ENCODE measurements around the gene SEMA4B. TPM values are rescaled to one million over a fixed set of nuclear protein-coding genes. Genes with fewer than 3 reads are reported as not detected.

Gene SEMA4B
- total RNA-seq, 1 experiment from 2014 or later: 32.5 TPM

- Histone ChIP-seq H3K9me3 (ENCODE audit: control insufficient read depth, low read depth, low read length) (no peaks in the 10 kb centered on the region), H2BK20ac (ENCODE audit: low read depth, low read length, poor library complexity, severe bottlenecking) (no peak overlapping the region), H3T11ph (ENCODE audit: low read length) (no peak overlapping the region), H2AK5ac (ENCODE audit: insufficient read length, low read length) (no peak overlapping the region), H4K20me1 (ENCODE audit: control insufficient read depth, insufficient read depth, insufficient read length) (no peaks in the 10 kb centered on the region), H4K8ac (replicated peaks; ENCODE audit: insufficient read length, low read depth, low read length) (no peak overlapping the region), H2BK5ac (ENCODE audit: insufficient read length, low read length) (no peak overlapping the region), H3K9ac (ENCODE audit: extremely low read depth, insufficient read length, low read length) (no peak overlapping the region), H3K4ac (ENCODE audit: low read depth, low read length) (no peak overlapping the region), H3K27me3 (ENCODE audit: insufficient read depth, low read length) (no peaks in the 10 kb centered on the region), H4K5ac (ENCODE audit: insufficient read length, low read depth, low read length) (no peak overlapping the region), H3K4me2 (ENCODE audit: insufficient read depth, insufficient read length, low read length) (no peak overlapping the region), H3K27ac (ENCODE audit: insufficient read length, low read depth, low read length) (no peak overlapping the region), H2BK15ac (ENCODE audit: low read depth, low read length) (no peak overlapping the region), H3K18ac (ENCODE audit: insufficient read length, low read depth, low read length) (no peak overlapping the region), H3K23me2 (ENCODE audit: insufficient read length, low read depth, low read length, poor library complexity, severe bottlenecking) (no peaks in the 10 kb centered on the region), H2BK120ac (ENCODE audit: low read depth, low read length, poor library complexity, severe bottlenecking) (no peak overlapping the region), H3K79me1 (ENCODE audit: insufficient read depth, low read depth, low read length, poor library complexity, severe bottlenecking) (no peaks in the 10 kb centered on the region), H3K4me1 (ENCODE audit: insufficient read depth, low read length) (peaks cover 9% of the 10 kb centered on the region; the same call in 1 of the 2 replicates), H3K14ac (ENCODE audit: insufficient read depth, low read length) (no peak overlapping the region), H2BK12ac (ENCODE audit: insufficient read length, low read depth, low read length) (peak overlapping the region; percentile 57), H3K79me2 (ENCODE audit: insufficient read depth, low read length) (no peaks in the 10 kb centered on the region), H2AFZ (ENCODE audit: low read length) (no peak overlapping the region), H3K23ac (ENCODE audit: insufficient read length, low read depth, low read length) (no peak overlapping the region), H3K56ac (ENCODE audit: insufficient read length, low read depth, low read length) (no peak overlapping the region), H4K91ac (ENCODE audit: insufficient read length, low read depth, low read length) (no peak overlapping the region)
- Mint-ChIP-seq H3K36me3 (ENCODE audit: insufficient read depth in 1 of 3, low read depth in 3 of 3) (no peaks in the 10 kb centered on the region; a peak in 1 of 7 replicates), H3K27me3 (ENCODE audit: low read depth) (no peaks in the 10 kb centered on the region; the same call in none of the 2 replicates), H3K4me1 (peaks cover 30 to 33% of the 10 kb centered on the region in 2 experiments), H3K4me3 (no peak overlapping the region), H3K9me3 (no peaks in the 10 kb centered on the region), H3K27ac (no peak overlapping the region)
- no peak for DNase-seq
- no peak for TF ChIP-seq CTCF (conservative IDR thresholded peaks at IDR 0.05)
- no CpG with 5 or more reads among the region's 2 CpGs for WGBS (ENCODE audit: extremely low coverage, insufficient read length, low lambda C conversion rate)
Observed at GRCh38 chr15:90159213-90159612, 41.9 kb upstream of the SEMA4B start.

Measured in H9 (cell line).